GM21360 (cell line): ENCODE measurements around the gene OR6Y1.

Experiments
- ATAC-seq: cut with Tn5 transposase; IDR thresholded peaks from one replicate; pipeline ENCODE4 v1.9.1; 2021; ENCODE audit warnings: mild to moderate bottlenecking, moderate library complexity; ENCODE audit not compliant: unreplicated experiment

Gene OR6Y1, protein sequence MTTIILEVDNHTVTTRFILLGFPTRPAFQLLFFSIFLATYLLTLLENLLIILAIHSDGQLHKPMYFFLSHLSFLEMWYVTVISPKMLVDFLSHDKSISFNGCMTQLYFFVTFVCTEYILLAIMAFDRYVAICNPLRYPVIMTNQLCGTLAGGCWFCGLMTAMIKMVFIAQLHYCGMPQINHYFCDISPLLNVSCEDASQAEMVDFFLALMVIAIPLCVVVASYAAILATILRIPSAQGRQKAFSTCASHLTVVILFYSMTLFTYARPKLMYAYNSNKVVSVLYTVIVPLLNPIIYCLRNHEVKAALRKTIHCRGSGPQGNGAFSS

GRCh38 chr1:158554352-158554751 is at the start of gene OR6Y1:
OR6Y1 (minus strand) TSS chr1:158554405; CDS start chr1:158548105, 6,300 bp downstream.
- ATAC-seq, result no peak

GRCh38 chr1:158600735-158601134 is 46.5 kb upstream of the OR6Y1 start:
- no peak for ATAC-seq

GRCh38 chr1:158586942-158587341 is 32.7 kb upstream of the OR6Y1 start:
- ATAC-seq, result no peak

- ATAC-seq, result no peak
Observed at GRCh38 chr1:158583962-158584361, 29.8 kb upstream of the OR6Y1 start.

DNA sequence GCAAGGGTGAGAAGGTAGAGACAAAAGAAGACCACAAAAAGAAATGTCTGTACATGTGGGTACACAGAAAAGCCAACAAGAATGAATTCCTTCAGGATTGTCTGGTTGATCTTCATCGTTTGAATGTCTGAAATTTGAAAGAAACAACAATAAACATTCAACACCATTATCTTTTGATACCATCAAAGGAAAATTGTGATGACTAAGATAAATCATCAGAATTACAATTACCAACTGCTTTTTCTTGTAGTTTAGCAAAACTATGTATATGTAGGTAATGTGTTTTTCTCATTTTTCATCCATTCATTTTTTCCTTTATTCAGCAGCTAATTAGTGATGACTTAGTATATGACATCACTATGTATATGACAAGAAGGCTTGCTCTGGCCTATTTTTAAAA is 25.5 kb upstream of the OR6Y1 start, which contains the start of gene OR10X1:
OR10X1 (minus strand) TSS at position 167 of the 400 bp plus-strand sequence; CDS start at position 167, 0 bp downstream.
- ATAC-seq, result no peak

- no peak for ATAC-seq
Observed at GRCh38 chr1:158577561-158577960, 23.4 kb upstream of the OR6Y1 start.

DNA sequence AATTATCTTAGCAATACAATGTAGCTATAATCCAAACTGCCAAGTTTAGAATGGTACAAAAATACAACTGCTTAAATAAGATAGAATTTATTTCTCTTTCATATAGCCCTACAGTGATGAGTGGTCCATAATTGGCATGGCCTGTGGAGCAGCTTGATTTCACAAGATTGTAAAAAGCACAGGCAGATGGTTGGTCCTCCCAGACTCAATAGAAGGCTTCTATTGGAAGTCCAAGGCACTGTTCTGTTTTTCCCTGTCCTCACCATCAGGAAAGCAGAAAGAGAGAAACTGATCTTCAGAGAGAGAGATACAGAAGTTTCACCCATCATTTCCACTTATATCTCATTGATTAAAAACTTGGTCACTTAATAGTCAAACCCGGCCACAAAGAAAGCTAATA is 18.0 kb upstream of the OR6Y1 start:
- no peak for ATAC-seq

DNA sequence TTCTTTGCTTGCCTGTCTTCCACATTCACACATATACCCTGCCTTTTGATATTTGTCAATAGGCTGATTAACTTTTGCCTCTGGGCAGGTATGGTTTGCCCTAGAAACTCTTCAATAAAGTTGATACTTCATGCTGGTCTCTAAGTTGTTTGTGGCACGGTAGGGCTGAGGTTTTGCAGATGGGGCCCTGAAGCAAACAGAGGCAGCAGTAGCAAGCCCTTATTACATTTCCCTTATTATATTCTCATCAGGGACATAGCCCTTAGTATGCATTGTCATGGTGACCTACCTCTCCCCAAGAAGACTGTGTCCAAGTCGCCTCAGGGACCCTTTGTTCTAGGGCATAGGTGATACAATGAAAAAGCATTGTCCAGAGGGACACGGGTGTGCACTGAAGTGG is 16.3 kb upstream of the OR6Y1 start, which contains the start of gene OR6P1:
OR6P1 (minus strand) TSS at position 101 of the 400 bp plus-strand sequence. CDS start 6,976 bp downstream, outside the sequence.
- no peak for ATAC-seq

DNA sequence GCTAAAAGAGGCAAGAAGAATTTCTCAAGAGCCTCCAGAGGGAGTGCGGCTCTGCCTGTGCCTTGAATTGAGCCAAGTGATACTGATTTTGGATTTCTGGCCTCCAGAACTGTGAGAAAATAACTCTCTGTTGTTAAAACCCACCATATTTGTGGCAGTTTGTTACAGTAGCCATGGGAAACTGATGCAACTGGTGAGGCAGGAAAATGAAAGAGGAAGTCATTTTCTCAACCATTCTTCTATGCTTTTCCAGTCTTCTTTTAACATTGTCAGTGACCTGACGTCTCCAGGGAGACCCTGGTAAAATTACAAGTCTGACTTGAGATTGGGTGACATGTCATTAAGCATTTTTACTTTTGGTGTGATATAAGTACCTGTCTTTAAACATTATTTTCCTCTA is 10.4 kb upstream of the OR6Y1 start:
- ATAC-seq, result no peak

- no peak for ATAC-seq
Observed at GRCh38 chr1:158563853-158564252, 9.6 kb upstream of the OR6Y1 start.

DNA sequence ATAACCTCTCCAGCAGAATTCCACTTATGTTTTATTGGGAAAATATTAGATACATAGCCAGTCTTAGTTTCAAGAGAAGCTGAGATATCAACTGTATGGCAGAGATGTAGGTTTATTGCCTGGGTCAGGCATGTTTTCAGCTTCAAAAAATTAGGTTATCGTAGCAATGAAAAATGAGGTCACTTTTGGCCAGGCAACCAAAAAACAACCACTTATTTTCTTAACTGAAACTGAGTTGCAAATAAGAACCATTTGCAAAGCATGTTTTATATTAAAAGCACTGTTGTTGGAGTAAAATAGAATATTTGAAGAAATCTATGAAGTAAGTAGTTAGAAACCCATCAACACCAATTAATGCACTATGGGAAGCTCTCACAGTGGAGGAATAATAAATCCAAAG is 5.5 kb upstream of the OR6Y1 start:
- ATAC-seq, result no peak

GRCh38 chr1:158552296-158552695 is 1.9 kb downstream of the OR6Y1 start:
- no peak for ATAC-seq

DNA sequence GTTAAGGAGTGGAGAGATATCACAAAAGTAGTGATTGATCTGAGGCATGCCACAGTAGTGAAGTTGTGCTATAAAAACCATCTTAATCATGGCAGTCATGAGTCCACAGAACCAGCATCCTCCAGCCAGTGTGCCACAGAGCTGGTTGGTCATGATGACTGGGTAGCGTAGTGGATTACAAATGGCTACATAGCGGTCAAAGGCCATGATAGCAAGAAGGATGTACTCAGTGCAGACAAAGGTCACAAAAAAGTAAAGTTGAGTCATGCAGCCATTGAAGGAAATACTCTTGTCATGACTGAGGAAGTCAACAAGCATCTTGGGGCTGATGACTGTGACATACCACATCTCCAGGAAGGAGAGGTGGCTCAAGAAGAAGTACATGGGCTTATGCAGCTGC is 6.7 kb downstream of the OR6Y1 start:
- no peak for ATAC-seq

- ATAC-seq, result no peak
Observed at GRCh38 chr1:158537609-158538008, 16.6 kb downstream of the OR6Y1 start.

DNA sequence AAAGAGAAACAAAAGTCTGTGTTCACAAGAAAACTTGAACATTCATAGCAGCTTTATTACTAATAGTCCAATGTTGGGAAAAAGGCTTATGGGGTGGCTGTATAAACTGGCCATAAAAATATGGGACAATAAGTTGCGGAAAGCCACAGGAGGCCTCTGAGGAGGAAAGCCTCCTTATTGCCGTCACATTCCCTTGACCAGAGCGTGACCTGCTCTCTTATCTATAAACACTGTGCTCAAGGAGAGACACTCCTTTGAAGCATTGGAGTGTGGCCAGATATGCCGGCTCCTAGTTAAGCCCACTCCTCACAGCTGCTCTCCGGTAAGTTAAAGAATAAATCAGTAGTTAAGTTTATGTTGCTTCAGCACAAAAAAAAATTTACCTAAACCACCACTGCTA is 19.7 kb downstream of the OR6Y1 start:
- no peak for ATAC-seq

DNA sequence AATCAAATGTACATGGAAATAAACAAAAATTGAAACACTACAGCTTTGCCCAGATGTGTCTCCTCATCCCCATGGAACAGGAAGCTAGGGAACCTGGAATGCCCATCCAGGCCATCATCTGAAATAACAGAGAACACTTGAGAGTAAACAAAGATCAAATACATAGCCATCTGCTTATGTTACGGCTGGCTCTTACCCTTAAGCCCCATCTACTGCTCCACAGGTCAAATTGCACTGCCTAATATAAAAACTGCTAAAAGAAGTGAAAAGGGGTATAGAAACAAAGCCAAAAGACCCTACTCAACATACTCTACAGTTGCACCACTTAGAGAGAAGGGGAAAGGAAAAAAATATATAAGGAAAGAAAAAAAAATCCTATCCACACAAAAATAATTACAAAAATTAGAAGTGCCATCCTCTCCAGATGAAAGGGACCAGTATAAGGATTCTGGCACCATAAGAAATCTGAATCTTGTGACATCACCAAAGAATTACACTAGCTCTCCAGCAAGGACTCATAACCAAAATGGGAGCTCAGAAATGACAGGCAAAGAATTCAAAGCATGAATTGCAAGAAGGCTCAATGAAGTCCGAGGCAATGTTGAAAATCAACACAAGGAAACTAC is 26.9 kb downstream of the OR6Y1 start:
- ATAC-seq, result no peak

- ATAC-seq, result no peak
Observed at GRCh38 chr1:158521666-158522058, 32.5 kb downstream of the OR6Y1 start.

GRCh38 chr1:158520955-158521665 is 33.1 kb downstream of the OR6Y1 start:
- no peak for ATAC-seq

GRCh38 chr1:158520021-158520420 is 34.2 kb downstream of the OR6Y1 start:
- ATAC-seq, result no peak

DNA sequence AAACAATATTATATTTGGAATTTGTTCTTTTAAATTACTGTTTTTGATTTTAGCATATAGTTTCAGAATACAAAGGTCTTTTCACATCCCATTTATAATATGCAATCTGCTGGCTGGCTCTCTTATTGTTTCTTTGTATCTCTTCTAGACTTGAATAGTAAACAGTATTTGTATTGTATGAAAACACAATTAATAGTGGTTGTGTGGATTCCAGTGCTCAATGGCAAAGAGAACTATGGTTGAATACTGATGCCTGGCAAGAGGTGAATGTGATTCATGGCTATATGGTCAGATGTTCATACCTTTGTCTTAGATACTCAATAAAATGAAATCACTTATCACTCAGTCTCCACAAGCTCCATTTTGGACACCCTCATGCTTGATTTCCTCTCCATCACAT is 37.2 kb downstream of the OR6Y1 start:
- no peak for ATAC-seq

- ATAC-seq, result no peak
Observed at GRCh38 chr1:158509471-158510156, 44.6 kb downstream of the OR6Y1 start.
